T-helper 1 cell treated with Interleukin-12 subunit alpha and Interleukin-12 subunit beta and Interleukin-4 antibody, amounts not matched to agents 30 μg/mL and 1 μg/mL, for 36 hours (primary cell): ENCODE measurements around the gene PTCH1.

Experiments
- H3K27ac Mint-ChIP-seq: one replicate; pipeline ENCODE4 v1.8.0; 2021; ENCODE audit warnings: mild to moderate bottlenecking, mixed read lengths
- H3K27me3 Mint-ChIP-seq: one replicate; pipeline ENCODE4 v1.8.0; 2021; ENCODE audit warnings: low read depth, mixed read lengths
- H3K36me3 Mint-ChIP-seq: one replicate; pipeline ENCODE4 v1.8.0; 2021; ENCODE audit warnings: low read depth, mixed read lengths
- H3K4me1 Mint-ChIP-seq: one replicate; pipeline ENCODE4 v1.8.0; 2021; ENCODE audit warnings: low read depth, mixed read lengths
- H3K4me3 Mint-ChIP-seq: one replicate; pipeline ENCODE4 v1.8.0; 2021; ENCODE audit warnings: mild to moderate bottlenecking, moderate library complexity, mixed read lengths
- H3K9me3 Mint-ChIP-seq: one replicate; pipeline ENCODE4 v1.8.0; 2021; ENCODE audit warnings: mixed read lengths

The PTCH1 gene

GRCh38 chr9:95436416-95436815 lies 80.4 kb downstream of the PTCH1 start:
- Mint-ChIP-seq H3K36me3 (no peaks in the 10 kb centered on the region), H3K27ac (no peak overlapping the region), H3K4me3 (no peak overlapping the region), H3K4me1 (no peaks in the 10 kb centered on the region), H3K9me3 (peaks cover 3% of the 10 kb centered on the region), H3K27me3 (peaks cover 6% of the 10 kb centered on the region)

DNA sequence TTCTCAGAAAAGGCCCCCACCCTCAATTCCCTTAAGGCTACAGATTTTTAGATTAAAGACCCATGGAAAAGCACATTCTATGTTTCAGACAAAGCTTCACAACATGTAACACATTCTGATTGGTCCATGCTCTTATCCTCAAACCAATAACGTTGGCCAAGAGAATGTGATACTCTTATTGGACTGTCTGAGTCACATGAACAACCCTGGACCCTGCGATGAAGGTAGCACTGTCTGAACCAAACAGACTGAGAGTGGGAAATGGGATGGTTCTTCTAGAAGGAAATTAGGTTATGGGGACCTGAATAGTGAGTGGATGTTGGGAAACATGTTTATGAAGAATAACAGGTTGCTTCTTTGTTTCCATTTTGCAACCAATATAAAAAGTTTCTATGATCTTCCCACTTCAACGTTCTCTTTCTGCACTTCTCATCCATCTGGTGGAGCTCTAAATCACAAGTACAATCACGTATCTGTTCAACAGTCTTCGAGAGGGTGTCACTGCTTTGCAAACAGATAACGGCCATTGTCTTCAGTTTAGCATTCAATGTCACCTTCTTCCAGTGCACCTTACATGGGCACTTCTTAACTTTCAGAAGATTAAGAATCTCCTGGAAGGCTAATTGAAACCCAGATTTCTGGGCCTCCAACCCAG lies 81.6 kb downstream of the PTCH1 start:
- peaks cover 6% of the 10 kb centered on the region for H3K9me3 Mint-ChIP-seq
- peaks cover 6% of the 10 kb centered on the region for H3K27me3 Mint-ChIP-seq
- H3K4me3 Mint-ChIP-seq: no peak overlapping the region
- no peak overlapping the region for H3K27ac Mint-ChIP-seq
- no peaks in the 10 kb centered on the region for H3K36me3 Mint-ChIP-seq
- no peaks in the 10 kb centered on the region for H3K4me1 Mint-ChIP-seq

- Mint-ChIP-seq H3K36me3 (no peaks in the 10 kb centered on the region), H3K27me3 (peaks cover 6% of the 10 kb centered on the region), H3K4me1 (no peaks in the 10 kb centered on the region), H3K9me3 (peaks cover 10% of the 10 kb centered on the region), H3K4me3 (no peak overlapping the region), H3K27ac (no peak overlapping the region)
These were observed 82.4 kb downstream of the PTCH1 start for GRCh38 chr9:95434116-95435073.

DNA sequence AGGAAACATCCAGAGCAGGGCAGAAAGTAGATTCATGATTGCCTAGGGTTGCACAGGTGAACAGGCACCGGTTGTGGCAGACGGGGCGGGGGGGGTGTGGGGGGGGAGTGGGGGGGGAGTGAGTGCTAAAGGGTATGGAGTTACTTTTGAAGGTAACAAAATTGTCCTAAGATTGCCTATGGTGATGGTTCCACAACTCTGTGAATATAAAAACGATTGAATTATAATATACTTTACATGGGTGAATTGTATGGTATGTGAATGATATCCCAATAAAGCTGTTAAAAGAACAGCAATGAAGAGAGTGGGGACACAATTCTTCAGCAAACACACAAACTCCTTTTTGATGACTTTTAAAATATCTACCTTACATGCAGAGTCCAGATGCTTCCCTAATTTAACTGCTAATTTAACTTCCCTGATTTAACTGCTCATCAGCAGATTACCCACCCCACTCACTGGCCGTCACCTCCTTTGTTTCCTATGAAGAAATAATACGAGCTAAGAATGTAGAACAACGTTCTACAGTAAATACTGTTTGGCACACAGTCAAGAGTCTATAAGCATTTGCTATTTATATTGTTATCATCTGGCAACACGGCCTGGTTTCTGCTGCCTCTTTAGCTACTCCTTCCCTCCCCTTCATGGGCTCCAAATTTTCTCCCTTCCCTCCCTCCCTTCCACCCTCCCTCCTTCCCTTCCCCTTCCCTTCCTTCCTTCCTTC lies 83.5 kb downstream of the PTCH1 start:
- no peaks in the 10 kb centered on the region for H3K4me1 Mint-ChIP-seq
- peaks cover 11% of the 10 kb centered on the region for H3K27me3 Mint-ChIP-seq
- no peaks in the 10 kb centered on the region for H3K36me3 Mint-ChIP-seq
- H3K4me3 Mint-ChIP-seq: no peak overlapping the region
- H3K9me3 Mint-ChIP-seq: peaks cover 10% of the 10 kb centered on the region
- no peak overlapping the region for H3K27ac Mint-ChIP-seq

DNA sequence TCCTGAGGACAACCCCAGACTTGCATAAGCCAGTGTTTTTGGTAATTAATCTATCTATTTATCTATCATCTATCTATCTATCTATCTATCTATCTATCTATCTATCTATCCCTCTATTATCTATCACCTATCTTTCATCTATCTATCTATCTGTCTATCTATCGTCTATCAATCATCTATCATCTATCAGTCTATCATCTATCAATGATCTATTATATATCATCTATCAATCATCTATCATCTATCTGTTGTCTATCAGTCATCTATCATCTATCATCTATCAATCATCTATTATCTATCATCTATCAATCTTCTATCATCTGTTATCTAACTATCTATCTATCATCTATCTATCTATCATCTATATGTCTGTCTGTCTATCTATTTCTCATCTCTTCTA lies 85.5 kb downstream of the PTCH1 start:
- Mint-ChIP-seq H3K27ac (no peak overlapping the region), H3K27me3 (peaks cover 17% of the 10 kb centered on the region), H3K4me1 (peaks cover 2% of the 10 kb centered on the region), H3K4me3 (no peak overlapping the region), H3K36me3 (no peaks in the 10 kb centered on the region), H3K9me3 (peaks cover 10% of the 10 kb centered on the region)

DNA sequence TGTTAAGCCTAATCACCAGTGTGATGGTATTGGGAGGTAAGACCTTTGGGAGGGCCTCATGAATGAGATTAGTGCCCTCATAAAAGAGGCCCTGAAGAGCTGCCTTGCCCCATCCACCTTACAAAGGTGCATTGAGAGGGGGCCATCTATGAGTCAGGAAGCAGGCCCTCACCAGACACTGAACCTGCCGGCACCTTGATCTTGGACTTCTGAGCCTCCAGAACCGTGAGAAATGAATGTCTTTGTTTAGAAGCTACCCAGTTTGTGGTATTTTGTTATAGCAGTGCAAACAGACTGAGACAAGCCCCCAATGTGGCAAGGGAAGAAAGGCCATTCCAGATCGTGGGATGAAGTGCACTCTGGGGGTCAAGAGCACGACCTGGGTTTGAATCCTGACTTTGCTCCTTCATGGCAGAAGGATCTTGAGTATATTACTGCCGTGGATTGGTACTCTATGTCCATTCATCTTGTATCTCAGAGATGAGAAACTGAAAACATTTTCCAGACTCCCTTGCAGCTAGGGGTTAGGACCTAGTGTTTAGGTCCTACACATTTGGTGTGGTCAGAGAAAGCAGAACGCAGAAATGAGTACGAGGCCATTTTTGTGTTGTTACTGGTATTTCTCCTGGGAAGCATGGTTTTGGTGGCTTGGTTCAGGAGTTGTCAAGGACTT lies 86.7 kb downstream of the PTCH1 start:
- no peaks in the 10 kb centered on the region for H3K36me3 Mint-ChIP-seq
- peaks cover 18% of the 10 kb centered on the region for H3K27me3 Mint-ChIP-seq
- no peak overlapping the region for H3K27ac Mint-ChIP-seq
- no peak overlapping the region for H3K4me3 Mint-ChIP-seq
- H3K4me1 Mint-ChIP-seq: peaks cover 9% of the 10 kb centered on the region
- H3K9me3 Mint-ChIP-seq: peaks cover 10% of the 10 kb centered on the region

DNA sequence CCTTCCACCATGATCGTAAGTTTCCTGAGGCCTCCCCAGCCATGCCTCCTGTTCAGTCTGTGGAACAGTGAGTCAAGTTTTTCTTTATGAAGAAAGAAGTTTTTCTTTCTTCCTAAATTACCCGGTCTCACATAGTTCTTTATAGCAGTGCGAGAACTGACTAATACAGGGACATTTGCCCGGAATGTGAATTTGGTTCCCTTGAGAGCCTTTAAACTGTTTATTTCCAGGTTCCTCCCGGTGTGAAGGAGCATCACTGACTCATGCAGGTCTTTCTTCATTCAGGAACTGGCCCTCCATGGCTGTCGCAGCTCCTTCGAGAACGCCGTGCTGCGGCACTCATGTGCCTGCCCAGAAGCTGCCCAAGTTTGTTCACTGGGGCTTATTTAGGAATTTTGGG lies 87.7 kb downstream of the PTCH1 start:
- Mint-ChIP-seq H3K36me3 (no peaks in the 10 kb centered on the region), H3K27ac (no peak overlapping the region), H3K9me3 (peaks cover 7% of the 10 kb centered on the region), H3K4me1 (peaks cover 9% of the 10 kb centered on the region), H3K4me3 (no peak overlapping the region), H3K27me3 (peaks cover 15% of the 10 kb centered on the region)

DNA sequence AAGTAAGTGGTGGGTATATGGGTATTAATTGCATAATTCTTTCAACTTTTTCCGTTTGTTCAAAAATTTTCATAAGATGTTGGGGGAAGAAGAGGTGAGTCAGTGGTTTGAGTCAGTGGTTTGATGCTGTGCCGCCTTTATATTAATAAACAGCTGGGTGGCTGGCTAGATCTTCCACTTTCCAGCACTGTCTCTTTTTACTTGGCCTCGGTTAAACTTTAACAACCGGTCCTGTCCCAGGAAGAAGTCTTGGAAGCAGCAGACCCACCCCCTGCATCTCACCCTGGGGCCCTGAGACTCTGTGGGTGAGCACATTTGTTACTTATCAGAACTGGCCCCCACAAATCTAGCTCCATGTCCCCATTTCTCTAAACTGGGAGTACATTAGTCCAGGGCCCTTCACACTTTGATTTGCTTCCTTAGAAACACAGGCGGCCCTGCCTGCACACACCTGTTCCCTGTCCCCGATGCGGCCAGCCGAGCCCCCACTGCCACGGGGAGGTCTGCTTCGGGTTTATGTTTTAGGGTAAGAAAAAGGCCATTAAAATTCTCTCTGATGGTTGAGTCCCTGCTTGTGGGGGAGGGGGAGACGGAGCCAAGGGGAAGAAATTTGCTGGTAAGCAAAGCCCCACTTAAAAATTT lies 90.7 kb downstream of the PTCH1 start:
- no peak overlapping the region for H3K27ac Mint-ChIP-seq

GRCh38 chr9:95422650-95423049 lies 94.1 kb downstream of the PTCH1 start:
- Mint-ChIP-seq H3K36me3 (peaks cover 9% of the 10 kb centered on the region), H3K4me1 (peaks cover 9% of the 10 kb centered on the region), H3K27ac (no peak overlapping the region), H3K27me3 (peaks cover 13% of the 10 kb centered on the region), H3K4me3 (no peak overlapping the region), H3K9me3 (peaks cover 33% of the 10 kb centered on the region)

More for the DNA sequence above, 90.7 kb downstream of the PTCH1 start:
- peaks cover 18% of the 10 kb centered on the region for H3K27me3 Mint-ChIP-seq
- peaks cover 9% of the 10 kb centered on the region for H3K4me1 Mint-ChIP-seq
- peak overlapping the region; percentile 62 for H3K4me3 Mint-ChIP-seq
- H3K9me3 Mint-ChIP-seq: peaks cover 32% of the 10 kb centered on the region
- H3K36me3 Mint-ChIP-seq: peaks cover 9% of the 10 kb centered on the region

GRCh38 chr9:95420518-95420917 lies 96.3 kb downstream of the PTCH1 start:
- no peak overlapping the region for H3K4me3 Mint-ChIP-seq
- no peak overlapping the region for H3K27ac Mint-ChIP-seq
- H3K4me1 Mint-ChIP-seq: peaks cover under 1% of the 10 kb centered on the region
- peaks cover 33% of the 10 kb centered on the region for H3K9me3 Mint-ChIP-seq
- H3K27me3 Mint-ChIP-seq: peaks cover 4% of the 10 kb centered on the region
- H3K36me3 Mint-ChIP-seq: peaks cover 9% of the 10 kb centered on the region

DNA sequence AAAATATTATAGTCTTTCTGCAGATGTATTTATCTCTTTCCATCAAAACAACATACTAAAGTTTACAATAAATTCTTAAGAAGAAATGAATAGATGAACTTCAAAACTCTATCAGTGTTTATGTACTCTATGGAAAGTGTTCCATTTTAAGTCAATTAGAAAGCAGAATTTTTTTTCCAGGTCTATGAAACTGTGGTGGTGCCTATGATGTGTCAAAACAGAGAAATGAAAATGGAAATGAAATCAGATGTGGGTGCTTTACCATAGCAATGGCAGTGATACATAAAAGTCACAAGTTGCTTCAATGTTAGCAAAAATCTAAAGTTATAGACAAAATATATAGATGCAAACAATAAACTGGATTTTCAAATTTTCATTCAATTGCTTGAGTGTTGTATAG lies 97.3 kb downstream of the PTCH1 start:
- Mint-ChIP-seq H3K27ac (no peak overlapping the region), H3K27me3 (peaks cover 3% of the 10 kb centered on the region), H3K4me1 (no peaks in the 10 kb centered on the region), H3K9me3 (peaks cover 33% of the 10 kb centered on the region), H3K36me3 (peaks cover 9% of the 10 kb centered on the region), H3K4me3 (no peak overlapping the region)

- no peaks in the 10 kb centered on the region for H3K27me3 Mint-ChIP-seq
- H3K27ac Mint-ChIP-seq: no peak overlapping the region
- H3K36me3 Mint-ChIP-seq: no peaks in the 10 kb centered on the region
- H3K4me3 Mint-ChIP-seq: no peak overlapping the region
- H3K9me3 Mint-ChIP-seq: no peaks in the 10 kb centered on the region
- H3K4me1 Mint-ChIP-seq: peaks cover 2% of the 10 kb centered on the region
These were observed 101.6 kb downstream of the PTCH1 start for GRCh38 chr9:95415158-95415557.

GRCh38 chr9:95413793-95414192 lies 103.0 kb downstream of the PTCH1 start:
- H3K36me3 Mint-ChIP-seq: no peaks in the 10 kb centered on the region
- no peaks in the 10 kb centered on the region for H3K27me3 Mint-ChIP-seq
- H3K4me1 Mint-ChIP-seq: peaks cover 2% of the 10 kb centered on the region
- no peak overlapping the region for H3K4me3 Mint-ChIP-seq
- H3K9me3 Mint-ChIP-seq: no peaks in the 10 kb centered on the region
- no peak overlapping the region for H3K27ac Mint-ChIP-seq
